Activated T-helper 9 cell treated with anti-CD3 and anti-CD28 coated beads, Interleukin-2, amount 50 U/mL, for 16 hours (primary cell): ENCODE results near the gene RPL26.
A peak's percentile ranks its signal among the peaks of the same experiment; 100 is the strongest.

Source experiments
- DNase-seq: peaks from one replicate; pipeline ENCODE4 v3.0.0-alpha.2; 2020; ENCODE audit warnings: low read depth

Gene RPL26

DNA sequence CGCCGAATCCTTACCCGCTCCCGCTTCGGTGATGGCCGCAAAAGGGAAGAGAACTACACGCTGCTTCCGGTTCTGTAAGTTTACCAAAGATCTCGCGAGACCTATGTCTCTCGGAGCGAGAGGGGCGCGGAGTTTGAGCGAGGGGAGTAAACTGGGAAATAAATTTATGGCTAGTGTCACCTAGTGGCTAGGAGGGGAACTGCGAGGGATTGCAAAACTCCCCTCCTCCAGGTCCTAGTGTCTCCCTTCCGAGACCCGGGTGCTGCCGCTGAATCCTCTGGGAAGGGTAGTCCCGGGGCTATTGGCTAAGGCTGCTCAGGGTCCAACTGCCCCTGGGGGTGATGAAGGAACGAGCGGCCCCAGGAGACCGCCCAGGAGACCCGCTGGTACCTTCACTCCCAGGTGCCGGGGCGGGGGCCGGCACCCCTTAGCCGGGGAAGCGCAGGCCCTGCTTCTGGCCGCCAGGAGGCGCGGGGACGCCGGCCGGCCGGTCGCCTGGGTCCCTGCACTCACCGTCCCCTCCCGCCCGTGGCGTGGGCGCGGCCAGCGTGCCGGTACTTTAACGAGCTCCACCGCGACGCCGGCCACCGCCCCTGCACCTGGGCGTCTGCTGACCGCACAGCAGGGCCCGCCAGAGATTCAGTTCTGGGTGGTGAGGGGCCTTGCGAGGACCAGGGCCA, at the start of gene RPL26:
Gene RPL26 (minus strand): TSS at position 51 of the 680 bp plus-strand sequence. CDS start 883 bp downstream, outside the sequence.
- peak; percentile 88 for DNase-seq

DNA sequence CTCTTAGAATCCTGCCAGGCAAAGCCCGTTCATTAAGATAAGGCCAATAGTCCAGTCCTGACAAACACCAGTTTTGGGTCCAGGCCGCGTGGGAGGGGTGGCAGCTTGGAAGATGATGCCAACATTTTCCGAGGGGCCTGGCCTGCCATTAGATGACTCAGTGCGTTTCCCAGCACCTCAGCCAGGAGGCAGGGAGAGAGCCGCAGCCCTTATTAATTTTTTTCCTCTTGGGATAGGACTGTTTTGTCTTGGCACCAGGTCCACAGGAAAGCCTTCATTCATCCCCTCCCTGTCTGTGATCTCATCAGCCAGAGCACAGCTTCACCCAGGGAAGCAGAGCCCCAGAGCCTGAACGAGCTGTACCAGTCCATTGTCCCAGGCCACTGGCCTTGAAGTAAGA, 48.0 kb upstream of the RPL26 start:
- no peak for DNase-seq

DNA sequence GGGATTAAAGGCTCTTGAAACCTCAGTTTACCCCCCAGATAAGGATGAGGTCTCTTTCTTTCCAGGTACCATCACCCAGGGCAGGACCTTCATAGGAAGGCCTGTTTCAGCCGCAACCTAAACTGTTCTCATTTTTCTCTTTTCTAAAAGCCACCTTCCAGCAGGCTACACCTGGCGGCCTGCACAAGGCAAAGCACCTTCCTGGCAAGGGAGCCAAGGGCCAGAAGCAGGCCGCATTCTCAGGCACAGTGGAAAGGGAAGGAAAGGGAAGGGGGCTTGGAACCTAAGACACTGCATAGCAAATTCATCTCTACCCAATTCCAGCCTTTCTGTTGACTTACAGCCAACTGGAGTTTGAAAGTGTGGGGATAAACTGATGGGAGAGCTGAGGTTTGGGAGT, 43.8 kb upstream of the RPL26 start:
- DNase-seq: no peak

DNA sequence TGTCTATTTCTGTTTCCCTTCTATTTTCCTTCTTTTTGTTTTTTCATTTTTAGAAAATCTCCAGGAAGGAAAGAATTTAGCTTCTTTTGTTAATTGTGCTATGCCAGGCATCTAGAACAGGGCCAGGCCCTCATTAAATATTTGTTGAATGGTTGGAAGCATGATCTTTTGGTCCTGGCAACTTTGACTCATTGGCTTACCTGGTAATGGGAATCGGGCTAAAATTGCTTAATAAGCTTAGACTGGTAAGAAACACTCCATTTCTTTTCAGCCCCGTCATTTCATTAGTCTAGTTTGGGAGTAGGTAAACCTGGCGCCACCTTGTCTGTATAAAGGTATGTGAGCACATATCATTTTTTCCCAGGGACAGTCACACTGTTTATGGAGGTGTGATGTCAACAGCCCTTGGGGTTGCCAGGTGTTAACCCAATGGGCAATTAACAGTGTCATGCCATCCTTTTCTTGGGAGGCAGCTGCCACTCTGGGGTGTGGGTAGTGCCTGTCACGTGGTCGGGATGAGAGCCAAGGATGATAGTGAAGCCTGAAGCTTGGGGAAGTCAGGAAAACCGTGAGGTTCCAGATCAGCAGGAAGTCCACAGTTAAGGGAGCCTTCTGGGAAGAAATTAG, 43.2 kb upstream of the RPL26 start:
- DNase-seq: no peak

DNA sequence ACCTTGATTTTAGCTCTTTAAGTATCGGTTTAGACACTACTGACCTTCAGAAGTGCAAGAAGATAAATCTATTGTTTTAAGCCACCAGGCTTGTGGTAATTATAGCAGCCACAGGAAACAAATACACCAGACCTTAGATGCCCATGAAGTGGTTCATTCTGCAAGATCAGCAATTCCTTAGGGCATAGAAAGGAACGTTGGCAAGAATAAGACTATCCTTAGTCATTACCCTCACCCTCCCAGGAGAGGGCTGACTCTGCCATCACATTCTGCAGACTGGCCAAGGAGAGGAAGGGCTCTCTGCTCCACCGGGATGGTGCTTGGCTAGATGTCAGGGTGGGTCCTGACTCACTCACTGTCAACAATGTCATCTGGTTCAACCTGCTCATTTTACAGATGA, 38.6 kb upstream of the RPL26 start:
- DNase-seq: no peak

DNA sequence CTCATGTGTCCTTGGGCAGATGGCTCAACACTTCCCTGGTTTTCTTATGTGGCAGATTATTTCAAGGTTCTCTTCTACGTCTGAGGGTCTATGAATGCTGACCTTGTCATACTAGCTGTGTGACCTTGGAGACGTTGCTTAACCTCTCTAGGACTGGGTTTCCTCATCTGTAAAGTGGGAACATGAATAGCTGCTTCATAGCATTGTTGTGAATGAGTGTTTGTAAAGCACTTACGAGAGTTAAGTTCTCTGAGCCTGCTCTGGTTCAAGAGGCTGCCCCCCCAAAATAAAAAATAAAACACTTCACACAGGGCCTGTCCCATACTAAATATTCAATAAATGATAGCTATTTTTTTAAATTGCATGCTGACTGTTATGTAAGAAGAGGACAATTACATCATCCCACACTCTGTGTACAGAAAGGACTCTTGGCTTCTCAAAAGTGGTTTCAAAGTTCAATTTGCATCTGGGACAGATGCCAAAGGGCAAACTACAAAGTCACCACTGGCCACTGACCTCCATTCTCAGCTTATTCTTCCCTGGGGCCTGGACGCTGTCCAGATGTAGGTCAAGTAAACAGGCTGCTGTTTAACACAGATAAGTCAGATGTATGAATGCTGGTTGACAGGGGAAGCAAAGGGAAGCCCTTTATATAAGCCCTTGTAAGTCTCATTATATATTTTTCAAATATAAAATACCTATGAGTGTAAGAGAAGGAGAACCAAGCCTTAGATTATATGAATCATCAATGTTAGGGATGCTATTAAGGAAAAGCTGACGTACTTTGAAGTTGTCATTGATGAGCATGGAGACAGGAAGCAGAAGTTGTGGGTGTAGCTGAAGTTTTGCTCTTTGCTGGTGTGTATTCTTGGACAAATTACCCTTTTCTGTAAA, 37.3 kb upstream of the RPL26 start:
- no peak for DNase-seq

DNA sequence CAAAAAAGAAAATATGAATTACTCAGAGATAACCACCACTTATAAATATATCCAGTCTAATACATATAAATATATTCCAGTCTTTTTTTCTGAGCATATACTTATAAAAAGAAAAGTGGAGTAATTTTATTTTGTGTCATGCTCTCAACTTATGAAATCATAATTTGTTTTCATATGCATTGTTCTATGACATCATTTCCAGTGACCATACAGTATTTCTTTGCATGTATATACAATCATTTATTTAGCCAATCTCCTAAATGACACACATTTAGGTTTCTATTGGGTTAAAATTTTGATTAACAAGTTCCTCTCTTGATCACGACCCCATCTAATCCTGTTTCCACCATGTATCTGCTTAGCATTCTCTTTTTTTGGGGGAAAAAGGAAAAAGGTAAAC, 36.3 kb upstream of the RPL26 start:
- DNase-seq: no peak

DNA sequence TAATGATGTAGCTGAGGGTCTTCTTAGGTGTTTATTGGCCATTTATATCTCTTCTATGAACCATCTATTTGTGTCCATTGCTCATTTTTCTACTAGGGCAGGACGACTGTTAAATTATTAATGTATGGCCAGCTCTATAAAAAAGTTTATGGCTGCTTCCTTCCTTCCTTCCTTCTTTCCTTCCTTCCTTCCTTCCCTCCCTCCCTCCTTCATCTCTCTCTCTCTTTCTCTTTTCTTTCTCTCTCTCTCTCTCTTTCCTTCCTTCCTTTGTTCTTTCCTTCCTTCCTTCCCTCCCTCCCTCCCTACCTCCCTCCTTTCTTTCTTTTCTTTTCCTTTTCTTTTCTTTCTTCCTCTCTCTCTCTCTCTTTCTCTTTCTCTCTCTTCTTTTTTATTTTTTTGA, 35.5 kb upstream of the RPL26 start:
- DNase-seq: no peak

DNA sequence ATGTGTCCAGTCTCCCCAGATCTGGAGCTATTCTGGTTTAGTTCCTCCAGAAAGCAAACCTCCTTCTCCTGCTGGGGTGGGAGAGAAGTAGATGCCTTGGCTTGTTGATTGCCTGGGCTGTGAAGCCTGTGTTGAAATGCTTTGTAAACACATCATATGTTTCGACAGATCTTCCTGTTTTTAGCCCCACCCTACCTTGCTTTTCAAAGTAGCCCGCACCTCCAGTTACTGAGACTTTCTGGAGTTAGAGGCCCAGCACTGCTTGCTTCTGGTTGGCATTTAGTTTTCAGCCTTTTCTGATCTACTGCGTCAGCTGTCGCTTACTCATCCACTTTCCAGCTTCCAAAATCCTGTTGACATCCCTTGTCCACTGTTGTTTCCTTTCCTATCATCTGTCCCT, 34.8 kb upstream of the RPL26 start:
- no peak for DNase-seq

DNA sequence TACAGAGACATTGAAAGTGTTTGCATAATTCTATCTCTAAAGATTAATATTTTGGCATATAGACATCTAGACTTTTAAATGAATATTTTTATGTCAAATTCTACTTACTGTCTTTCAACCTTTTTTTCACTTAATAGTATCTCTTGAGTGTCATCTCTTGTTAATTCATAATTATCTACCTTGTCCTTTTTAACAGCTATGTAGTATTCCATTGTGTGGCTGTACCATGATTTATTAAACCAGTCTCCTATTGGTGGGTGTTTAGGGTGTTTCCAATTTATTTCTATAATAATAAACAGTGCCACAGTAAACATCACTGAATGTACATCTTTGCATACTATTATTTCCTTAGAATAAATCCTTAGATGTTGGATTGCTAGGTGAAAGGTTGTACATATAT, 30.9 kb upstream of the RPL26 start:
- no peak for DNase-seq

DNA sequence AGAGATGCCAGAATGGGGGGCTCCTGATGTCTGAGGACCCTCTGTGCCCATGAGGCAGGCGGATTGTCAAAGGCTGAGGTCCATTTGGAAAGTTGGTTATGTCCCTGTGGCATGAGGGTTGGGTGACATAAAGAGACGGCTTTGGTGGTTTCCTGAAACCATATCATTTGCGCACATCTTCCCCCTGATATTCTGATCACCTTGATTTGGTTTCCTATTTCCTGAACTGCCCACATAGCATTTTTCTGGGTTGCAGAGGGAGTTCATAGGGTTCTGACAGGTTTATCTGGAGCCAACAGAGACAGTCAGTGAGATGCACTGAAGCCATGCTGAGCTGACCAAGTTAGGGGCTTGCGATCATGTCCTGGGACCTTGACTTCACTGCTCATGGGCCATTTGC, 30.3 kb upstream of the RPL26 start:
- DNase-seq: no peak

DNA sequence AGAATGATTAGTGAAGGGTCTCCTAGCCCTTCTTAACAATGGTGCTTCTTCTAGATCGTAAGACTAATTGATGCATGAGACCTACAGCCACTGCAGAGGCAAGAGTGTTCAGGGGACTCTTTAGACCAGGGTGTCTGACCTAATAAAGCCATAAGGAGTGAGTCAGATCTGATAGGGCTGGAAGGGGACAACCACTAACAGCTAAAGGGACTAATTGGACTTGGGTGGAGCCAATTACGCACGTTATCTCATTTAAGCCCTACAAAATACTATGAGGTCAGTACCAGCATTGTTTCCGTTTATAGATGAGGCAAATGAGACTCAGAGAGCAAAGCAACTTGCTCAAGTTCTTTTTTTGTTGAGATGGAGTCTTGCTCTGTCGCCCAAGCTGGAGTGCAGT, 29.1 kb upstream of the RPL26 start:
- no peak for DNase-seq

DNA sequence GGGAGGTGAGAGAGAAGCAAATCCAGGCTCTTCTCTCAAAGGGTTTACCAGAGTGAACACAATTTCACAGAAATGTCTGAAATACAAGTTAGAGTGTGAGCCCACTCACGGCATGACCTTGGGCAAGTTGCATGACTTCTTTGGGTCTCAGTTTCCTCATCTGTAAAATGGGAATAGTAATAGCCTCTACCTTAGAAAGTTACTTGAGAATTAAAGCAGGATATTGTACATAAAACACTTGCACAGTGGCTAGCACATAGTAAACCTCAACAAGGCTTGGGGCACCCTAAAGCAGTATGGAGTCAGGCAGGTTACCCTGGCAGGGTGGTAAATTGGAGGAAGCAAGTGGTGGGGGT, 27.9 kb upstream of the RPL26 start:
- no peak for DNase-seq

DNA sequence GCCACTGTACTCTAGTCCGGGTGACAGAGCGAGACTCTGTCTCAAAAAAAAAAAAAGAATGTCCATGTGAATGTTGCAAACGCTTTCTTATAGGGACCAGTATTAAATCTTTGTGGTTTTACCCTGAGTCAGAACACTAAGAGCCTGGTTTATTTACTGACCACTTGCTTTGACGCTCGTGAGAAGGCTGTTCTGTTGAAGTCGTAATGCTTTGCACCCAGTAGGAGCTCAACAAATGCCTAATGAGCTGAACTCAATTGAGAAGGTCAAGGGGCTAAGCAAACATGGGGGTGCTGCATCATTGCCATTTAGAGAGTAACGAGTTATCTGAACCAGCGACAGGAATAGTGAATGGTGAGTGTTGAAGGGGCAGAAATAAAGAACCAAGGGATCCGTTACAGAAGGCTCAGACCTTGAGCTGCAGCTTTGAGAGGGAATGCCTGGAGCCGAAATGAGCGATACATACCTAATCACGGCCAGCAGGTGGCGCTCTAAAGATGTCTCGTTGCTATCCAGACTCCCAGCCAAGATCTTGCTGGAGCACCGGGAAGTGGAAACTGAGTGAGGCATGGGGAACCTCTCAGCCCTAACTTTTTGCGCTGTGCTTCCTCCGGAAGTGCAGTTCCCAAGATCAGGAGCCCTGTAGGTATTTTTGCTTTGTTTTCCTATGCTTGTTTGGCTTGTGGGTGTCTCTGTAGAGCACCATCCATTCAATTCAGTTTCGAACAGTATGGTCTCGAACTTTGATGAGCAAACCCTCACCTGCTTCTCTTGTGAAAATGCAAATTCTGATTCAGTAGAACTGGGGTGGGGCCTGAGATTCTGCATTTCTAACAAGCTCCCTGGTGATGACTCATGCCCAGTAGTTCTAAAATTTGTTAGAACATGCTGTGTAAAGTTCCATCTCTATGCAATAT, 27.2 kb upstream of the RPL26 start:
- DNase-seq: peak; percentile 64

DNA sequence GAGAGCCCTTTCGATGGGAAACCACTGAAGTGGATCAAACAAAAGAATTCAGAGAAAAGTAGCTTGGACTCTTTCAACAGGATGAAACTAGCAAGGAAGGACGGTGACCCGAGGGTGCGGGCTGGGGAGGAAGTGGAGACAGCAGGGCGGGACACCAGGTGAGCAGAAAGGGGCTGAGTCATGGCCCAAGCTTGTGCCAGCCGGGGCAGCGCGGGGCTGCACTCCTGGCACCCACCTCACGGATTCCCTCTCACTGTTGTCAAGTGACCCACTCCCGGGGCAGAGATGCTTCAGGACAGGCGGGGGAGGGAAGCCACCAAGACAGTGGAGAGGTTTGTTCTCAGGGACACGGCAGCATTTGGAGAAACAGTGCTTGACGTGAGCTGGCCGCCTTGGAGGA, 25.4 kb upstream of the RPL26 start:
- no peak for DNase-seq

DNA sequence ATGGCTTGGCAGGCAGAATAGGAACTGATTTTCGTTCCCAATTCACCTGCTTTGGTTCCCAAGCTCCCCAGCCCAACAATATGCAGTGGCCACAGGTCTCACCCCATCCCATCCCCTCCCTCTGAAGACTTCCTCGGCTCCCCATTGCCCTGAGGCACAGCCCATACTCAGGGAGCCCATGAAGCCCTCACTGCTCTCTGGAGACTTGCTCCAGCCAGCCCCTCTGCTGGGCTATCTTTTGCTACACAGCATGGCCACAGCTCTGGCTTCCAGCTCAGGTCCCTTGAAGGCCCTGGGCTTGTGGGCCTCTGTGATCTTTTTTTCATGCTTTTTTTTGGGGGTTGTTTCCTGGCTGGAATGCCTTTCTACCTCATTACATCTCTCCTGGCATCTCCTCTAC, 23.2 kb upstream of the RPL26 start:
- DNase-seq: no peak

DNA sequence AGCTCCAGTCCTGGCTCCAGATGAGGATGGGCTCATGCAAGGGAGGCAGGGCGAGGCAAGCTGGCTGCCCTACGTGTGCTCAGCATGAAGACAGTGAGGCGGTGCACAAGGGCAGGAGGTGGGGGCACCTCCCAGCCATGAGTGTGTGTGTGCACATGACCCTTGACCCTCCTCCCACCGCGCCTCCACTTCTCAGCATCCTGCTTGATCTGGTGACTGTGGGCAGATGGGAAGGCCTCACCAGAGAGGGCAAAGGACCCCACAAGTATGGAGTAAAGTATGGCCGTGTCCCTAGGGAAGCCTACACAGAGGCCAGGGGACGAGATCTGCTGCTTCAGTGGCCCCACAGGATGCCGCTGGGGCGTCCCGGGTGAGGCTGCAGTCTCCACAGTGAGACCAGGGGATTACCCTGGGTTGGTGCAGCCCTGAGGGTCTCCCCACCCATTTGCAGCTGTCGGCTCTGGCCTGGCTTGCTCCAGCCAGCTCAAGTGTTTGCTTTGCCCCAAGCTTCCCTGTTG, 22.6 kb upstream of the RPL26 start:
- no peak for DNase-seq

DNA sequence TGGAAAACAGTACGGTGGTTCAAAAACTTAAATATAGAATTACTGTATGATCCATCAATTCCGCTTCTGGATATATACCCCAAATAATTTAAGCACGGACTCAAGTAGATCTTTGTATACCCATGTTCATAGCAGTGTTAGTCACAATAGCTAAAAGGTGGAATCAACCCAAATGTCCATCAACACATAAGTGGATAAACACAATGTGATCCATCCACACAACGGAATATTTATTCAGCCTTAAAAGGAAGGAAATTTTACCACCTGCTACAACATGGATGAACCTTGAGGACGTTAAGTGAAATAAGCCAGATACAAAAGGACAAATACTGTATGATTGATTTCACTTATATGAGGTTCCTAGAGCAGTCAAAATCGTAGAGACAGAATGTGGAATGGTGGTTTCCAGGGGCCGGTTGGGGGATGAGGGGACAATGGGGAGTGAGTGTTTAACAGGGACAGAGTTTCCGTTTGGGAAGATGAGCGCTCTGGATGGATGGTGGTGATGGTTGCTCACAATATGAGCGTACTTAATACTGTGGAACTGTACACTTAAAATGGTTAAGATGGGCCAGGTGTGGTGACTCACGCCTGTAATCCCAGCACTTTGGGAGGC, 20.0 kb upstream of the RPL26 start:
- DNase-seq: no peak

DNA sequence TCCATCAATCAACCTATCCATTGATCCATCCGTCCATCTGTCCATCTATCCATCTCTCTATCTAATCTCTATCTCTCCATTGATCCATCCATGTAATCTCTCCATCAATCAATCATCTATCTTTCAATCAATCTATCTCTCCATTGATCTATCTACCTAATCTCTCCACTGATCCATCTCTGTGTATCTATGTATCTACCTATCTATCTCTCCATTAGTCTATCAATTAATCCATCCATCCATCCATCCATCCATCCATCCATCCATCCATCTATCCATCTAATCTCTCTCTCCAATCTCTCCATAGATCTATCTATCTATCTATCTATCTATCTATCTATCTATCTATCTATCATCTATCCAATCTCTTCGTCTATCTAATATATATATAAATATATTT, 18.1 kb upstream of the RPL26 start:
- DNase-seq: no peak

DNA sequence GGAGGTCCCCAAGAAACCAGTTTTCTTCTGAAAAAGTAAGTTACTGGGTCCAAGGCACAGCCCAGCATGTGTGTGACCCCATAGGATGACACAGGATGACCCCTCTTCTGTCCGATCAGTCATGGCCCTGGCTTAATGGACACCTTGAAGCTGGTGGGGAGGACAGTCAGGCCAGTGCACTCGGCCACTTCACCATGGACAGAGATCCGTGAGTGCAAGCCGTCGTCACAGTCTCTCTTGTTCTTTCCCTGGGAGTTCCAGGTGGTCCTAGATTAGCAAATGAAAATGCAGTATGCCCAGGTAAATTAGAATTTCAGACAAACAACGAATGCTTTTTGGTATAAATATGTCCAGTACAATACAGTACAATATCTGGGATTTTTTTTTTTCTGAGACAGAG, 16.0 kb upstream of the RPL26 start:
- DNase-seq: no peak

DNA sequence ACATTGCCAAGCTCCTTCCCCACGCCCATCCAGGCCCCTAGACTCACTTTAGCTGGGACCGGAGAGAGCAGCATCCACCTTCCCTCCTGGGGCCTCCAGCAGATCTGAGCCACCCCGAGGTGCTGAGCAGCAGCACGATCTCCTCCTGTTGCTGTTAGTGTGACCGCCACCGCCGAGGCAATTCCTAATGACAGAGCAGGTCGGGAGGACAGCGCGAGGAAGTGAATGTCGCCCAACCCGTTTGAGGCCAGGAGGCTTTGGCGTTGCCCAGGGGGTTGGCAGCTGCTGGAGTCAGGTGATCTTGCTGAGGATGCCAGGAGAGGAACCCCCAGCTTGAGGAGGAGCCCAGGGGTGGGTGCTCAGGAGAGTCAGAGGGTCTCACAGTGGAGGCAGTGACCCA, 14.6 kb upstream of the RPL26 start, which contains the start of gene RNF222:
Gene RNF222 (minus strand): TSS at position 192 of the 400 bp plus-strand sequence. CDS start 4,366 bp downstream, outside the sequence.
- no peak for DNase-seq
